ENCODE data around the gene UBFD1. TPM values are rescaled to one million over a fixed set of nuclear protein-coding genes. Genes with fewer than 3 reads are reported as not detected.
"Not testable (repeated sequence)": the region's sequence is repeated elsewhere in the genome, so short reads cannot be mapped to it uniquely, and the experiment has no call there.

Gene UBFD1
- polyA plus RNA-seq, 3 donors = 8.4 to 20.0 (median 14.3) TPM

- 1 to 2% (median 2%) methylated on average over 52 to 60 of the region's 60 CpGs for WGBS, 3 donors
- no peak overlapping the region for H3K27ac ChIP-seq (ENCODE audit: low read depth, low read length)
Observed at GRCh38 chr16:23557779-23558702, 514 bp downstream of the UBFD1 start.

GRCh38 chr16:23561586-23561985 is 4.1 kb downstream of the UBFD1 start:
- H3K27ac ChIP-seq (ENCODE audit: low read depth, low read length) = no peak overlapping the region
- WGBS, 3 donors = 77 to 87% (median 85%) methylated on average over 5 of the region's 5 CpGs

- H3K27ac ChIP-seq (ENCODE audit: low read depth, low read length) = no peak overlapping the region
- 94 to 96% (median 95%) methylated on average over 13 of the region's 13 CpGs for WGBS, 3 donors
Observed at GRCh38 chr16:23562505-23562904, 5.0 kb downstream of the UBFD1 start.

- no peak overlapping the region for H3K27ac ChIP-seq (ENCODE audit: low read depth, low read length)
- WGBS, 3 donors = 85 to 92% (median 90%) methylated on average over 6 of the region's 6 CpGs
Observed at GRCh38 chr16:23563186-23563585, 5.7 kb downstream of the UBFD1 start.

DNA sequence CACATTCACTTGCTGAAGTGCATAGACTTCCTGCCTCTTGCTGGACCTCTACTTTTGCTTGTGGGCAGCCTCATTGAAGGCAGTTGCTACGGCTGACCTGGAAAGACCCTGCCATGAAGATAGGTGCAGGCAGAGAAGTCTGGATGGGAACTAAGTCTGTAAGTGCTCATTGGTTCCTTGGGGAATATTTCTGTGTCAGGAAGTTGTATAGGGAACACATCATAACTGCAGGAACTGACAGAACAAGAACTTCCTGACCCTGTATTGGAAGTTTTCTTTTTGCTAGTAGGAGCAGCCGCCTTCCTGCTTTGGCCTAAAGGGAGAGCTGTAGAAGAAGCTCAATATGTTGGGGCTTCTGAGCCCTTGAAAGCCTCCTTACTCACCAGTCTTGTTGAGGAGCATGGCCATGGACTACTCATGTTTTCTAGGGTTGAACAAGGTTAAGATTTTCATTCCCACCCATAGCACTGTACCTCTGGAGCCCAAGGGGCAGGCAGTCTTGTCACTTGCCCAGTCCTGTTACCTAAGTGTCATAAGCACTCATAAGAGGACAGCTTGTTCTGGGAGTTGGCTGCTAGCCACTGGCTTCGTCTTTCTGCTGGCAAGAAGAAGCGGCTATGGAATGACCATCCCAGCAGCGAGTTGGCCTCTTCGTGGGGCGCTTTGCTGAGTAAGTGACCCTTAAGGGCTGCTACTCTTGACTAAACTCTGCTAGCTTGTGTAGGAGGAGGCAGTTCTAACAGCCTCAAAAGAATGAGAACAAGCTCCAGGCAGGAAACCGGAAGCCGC is 7.2 kb downstream of the UBFD1 start:
- 88 to 93% (median 89%) methylated on average over 9 of the region's 9 CpGs for WGBS, 3 donors
- no peak overlapping the region for H3K27ac ChIP-seq (ENCODE audit: low read depth, low read length)

- 93 to 97% (median 95%) methylated on average over 8 of the region's 8 CpGs for WGBS, 3 donors
- H3K27ac ChIP-seq (ENCODE audit: low read depth, low read length) = no peak overlapping the region
Observed at GRCh38 chr16:23566724-23567123, 9.2 kb downstream of the UBFD1 start.

DNA sequence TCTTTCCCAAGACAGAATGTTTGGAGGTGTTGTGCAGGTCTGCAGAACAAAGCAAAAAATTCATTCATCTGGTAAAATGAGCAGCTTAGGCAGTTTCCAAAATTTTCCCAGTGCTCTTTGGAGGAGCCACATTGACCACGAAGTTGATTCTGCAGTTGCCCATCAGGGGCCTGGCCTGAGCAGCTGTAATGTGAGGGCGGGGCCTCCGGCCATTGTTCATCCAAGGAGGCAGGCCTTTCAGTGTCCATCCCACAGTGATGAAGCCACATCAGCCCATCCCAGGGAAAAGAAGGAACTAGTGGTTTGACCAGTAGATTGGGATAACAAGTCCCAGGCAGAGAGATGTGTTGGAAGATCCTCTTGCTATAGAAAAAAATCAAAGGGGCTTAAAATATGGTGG is 10.1 kb downstream of the UBFD1 start:
- H3K27ac ChIP-seq (ENCODE audit: low read depth, low read length) = no peak overlapping the region
- whole genome bisulfite sequencing, 3 donors = 84 to 98% (median 90%) methylated on average over 3 of the region's 3 CpGs

GRCh38 chr16:23570992-23571632 is 13.6 kb downstream of the UBFD1 start:
- 61 to 82% (median 65%) methylated on average over 8 of the region's 8 CpGs for WGBS, 3 donors
- no peak overlapping the region for H3K27ac ChIP-seq (ENCODE audit: low read depth, low read length)

DNA sequence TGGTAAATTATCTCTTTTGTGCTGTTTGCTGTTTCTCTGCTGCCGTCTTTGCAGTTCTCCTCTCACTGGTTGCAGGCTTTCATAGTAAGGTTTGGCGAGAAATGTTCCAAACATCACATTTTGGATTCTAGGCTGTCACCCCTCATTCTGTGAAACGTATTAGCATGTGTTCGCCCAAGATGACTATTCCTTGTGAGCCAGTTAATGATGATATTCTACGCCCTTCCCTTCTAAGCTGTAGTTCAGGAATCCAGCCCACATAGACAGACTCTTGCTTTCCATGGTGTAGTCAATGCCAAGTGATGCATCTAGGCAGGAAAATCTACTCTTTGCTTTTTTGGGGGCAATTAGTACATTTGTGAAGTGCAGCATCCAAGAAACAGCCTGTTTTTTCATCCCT is 14.4 kb downstream of the UBFD1 start:
- 95 to 96% (median 95%) methylated on average over 5 of the region's 5 CpGs for WGBS, 3 donors
- no peak overlapping the region for H3K27ac ChIP-seq (ENCODE audit: low read depth, low read length)

- WGBS, 3 donors = 91 to 93% (median 93%) methylated on average over 9 of the region's 9 CpGs
- no peak overlapping the region for H3K27ac ChIP-seq (ENCODE audit: low read depth, low read length)
Observed at GRCh38 chr16:23572394-23572793, 14.9 kb downstream of the UBFD1 start.

- H3K27ac ChIP-seq (ENCODE audit: low read depth, low read length) = no peak overlapping the region
- 48 to 79% (median 78%) methylated on average over 5 of the region's 5 CpGs for WGBS, 3 donors
Observed at GRCh38 chr16:23573817-23574216, 16.3 kb downstream of the UBFD1 start.

- no peak overlapping the region for H3K27ac ChIP-seq (ENCODE audit: low read depth, low read length)
- WGBS, 3 donors = 88 to 89% (median 89%) methylated on average over 3 of the region's 3 CpGs
Observed at GRCh38 chr16:23575834-23576233, 18.3 kb downstream of the UBFD1 start.

- 88 to 94% (median 92%) methylated on average over 2 of the region's 2 CpGs for WGBS, 3 donors
- no peak overlapping the region for H3K27ac ChIP-seq (ENCODE audit: low read depth, low read length)
Observed at GRCh38 chr16:23577493-23577892, 20.0 kb downstream of the UBFD1 start.

DNA sequence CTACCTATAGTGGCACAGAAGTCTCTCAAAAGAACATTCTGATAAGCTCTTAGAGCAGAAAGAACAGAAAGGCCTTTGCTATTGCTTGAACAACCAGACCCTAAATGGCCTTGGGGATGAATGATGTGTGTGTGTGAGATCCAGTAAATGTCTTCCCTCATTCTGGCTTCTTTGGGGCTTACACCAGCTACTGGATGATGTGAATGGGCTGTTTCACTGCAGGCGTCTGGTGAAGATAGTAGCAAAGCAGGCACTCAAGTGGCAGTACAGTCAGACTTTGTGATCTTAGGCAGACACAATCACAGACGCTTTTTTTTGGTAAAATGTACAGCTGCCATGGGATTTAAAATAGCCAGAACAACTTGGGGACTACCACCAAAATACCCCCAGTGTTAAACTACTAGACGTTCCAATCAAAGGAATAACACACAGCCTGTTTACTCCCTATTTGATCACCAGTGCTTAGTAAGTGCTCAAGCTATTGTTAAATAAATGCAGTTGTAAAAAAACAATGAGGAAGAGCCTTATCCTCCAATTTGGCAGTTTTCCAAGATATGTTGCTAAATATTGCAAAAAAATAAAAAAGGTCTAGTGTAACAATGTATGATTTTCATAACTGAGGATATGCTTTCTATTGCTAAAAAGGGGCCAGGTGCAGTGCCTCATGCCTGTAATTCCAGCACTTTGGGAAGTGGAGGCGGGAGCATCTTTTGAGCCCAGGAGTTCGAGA is 20.7 kb downstream of the UBFD1 start:
- WGBS, 3 donors = 58 to 75% (median 71%) methylated on average over 5 of the region's 5 CpGs
- H3K27ac ChIP-seq (ENCODE audit: low read depth, low read length) = no peak overlapping the region

- H3K27ac ChIP-seq (ENCODE audit: low read depth, low read length) = no peak overlapping the region
- WGBS, 3 donors = 98% methylated on average over 4 of the region's 4 CpGs
Observed at GRCh38 chr16:23579371-23579770, 21.8 kb downstream of the UBFD1 start.

DNA sequence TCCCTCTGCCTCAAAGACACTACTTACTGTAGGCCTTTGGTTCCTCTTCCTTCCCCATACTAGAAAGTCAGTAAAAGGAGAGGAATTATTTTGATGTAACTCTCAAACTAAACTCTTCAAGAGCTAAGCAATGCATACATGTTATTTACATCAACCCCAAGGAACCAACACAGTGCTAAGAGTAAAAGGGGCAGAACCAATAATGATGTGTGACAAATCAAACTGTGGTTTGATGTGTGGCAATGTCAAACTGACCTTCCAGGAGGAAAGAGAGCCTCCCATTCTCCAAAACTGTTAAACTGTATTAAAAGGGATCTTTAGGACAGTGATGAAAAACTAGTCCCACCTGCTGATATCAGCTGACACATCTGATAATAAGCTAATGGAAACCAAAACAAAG is 22.9 kb downstream of the UBFD1 start:
- no peak overlapping the region for H3K27ac ChIP-seq (ENCODE audit: low read depth, low read length)

DNA sequence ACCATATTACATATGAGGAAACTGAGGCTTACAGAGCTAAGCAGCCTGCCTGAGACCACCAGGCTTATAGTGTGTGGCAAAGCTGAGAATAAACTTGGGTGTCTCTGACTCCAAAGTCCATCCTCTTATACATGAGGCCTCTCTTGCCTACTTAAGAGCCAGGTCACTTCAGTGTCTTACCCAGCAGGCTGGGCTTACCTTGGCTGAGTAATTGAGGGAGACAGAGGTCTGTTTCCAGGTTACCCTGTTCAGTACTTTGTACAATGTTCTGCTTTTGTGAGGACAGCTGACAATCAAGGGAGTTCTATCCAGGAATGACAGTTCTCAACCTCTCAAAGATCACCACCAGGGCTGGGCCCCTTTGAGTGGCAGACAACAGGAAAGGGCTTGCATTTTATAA is 24.2 kb downstream of the UBFD1 start:
- H3K27ac ChIP-seq (ENCODE audit: low read depth, low read length) = no peak overlapping the region

DNA sequence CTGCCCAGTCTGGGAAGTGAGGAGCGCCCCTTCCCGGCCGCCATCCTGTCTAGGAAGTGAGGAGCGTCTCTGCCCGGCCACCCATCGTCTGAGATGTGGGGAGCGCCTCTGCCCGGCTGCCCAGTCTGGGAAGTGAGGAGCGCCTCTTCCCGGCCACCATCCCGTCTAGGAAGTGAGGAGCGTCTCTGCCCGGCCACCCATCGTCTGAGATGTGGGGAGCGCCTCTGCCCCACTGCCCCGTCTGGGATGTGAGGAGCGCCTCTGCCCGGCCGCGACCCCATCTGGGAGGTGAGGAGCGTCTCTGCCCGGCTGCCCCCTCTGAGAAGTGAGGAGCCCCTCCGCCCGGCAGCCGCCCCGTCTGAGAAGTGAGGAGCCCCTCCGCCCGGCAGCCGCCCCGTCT is 25.7 kb downstream of the UBFD1 start:
- WGBS, 3 donors = 92 to 97% (median 95%) methylated on average over 6 to 26 of the region's 30 CpGs
- H3K27ac ChIP-seq (ENCODE audit: low read depth, low read length) = not testable (repeated sequence)

Data from adipose tissue (tissue), 3 donors.